Neural cell (in vitro differentiated cells): ENCODE results near the gene DUSP28. TPM values are rescaled to one million over a fixed set of nuclear protein-coding genes. Genes with fewer than 3 reads are reported as not detected.

ENCODE experiments used
- H2AFZ ChIP-seq: fragments of 200-600, 300-800 bp; sonication (generic), shearing (Covaris generic); 2 replicates; pipeline ENCODE4 v1.6.0; 2014; ENCODE audit warnings: low read depth, mild to moderate bottlenecking, antibody characterized with exemption, low read length, moderate library complexity
- H3F3A ChIP-seq: fragments of 200-600 bp; shearing (Covaris generic); 2 replicates; pipeline ENCODE4 v1.6.1; 2016; ENCODE audit warnings: mild to moderate bottlenecking, moderate library complexity, mixed read lengths, antibody characterized with exemption, low read length; ENCODE audit not compliant: insufficient read depth, poor library complexity, severe bottlenecking
- H3K27ac ChIP-seq: fragments of 200-600, 300-800 bp; sonication (generic), shearing (Covaris generic); 2 replicates; pipeline ENCODE4 v1.5.1; 2014; ENCODE audit warnings: mild to moderate bottlenecking, low read length, moderate library complexity
- H3K27me3 ChIP-seq: fragments of 300-800, 200-600 bp; sonication (generic), shearing (Covaris generic); 2 replicates; pipeline ENCODE4 v1.6.0; 2014; ENCODE audit warnings: mild to moderate bottlenecking, low read depth, low read length, moderate library complexity; ENCODE audit not compliant: insufficient read depth
- H3K36me3 ChIP-seq: fragments of 300-800, 200-600 bp; sonication (generic), shearing (Covaris generic); 2 replicates; pipeline ENCODE4 v1.5.1; 2014; ENCODE audit warnings: mild to moderate bottlenecking, antibody characterized with exemption, low read length, moderate library complexity; ENCODE audit not compliant: insufficient read depth
- H3K4me2 ChIP-seq: fragments of 300-800, 200-600 bp; sonication (generic), shearing (Covaris generic); 2 replicates; pipeline ENCODE4 v1.6.0; 2014; ENCODE audit warnings: mild to moderate bottlenecking, low read length
- H3K4me3 ChIP-seq: fragments of 300-800, 200-600 bp; sonication (generic), shearing (Covaris generic); 2 replicates; pipeline ENCODE4 v1.5.1; 2014; ENCODE audit warnings: mild to moderate bottlenecking, low read length, moderate library complexity
- H3K79me2 ChIP-seq: fragments of 200-600 bp; shearing (Covaris generic); replicated peaks from 2 replicates; pipeline ENCODE4 v1.6.0; 2014; ENCODE audit warnings: mild to moderate bottlenecking, low read length, moderate library complexity; ENCODE audit not compliant: insufficient read depth
- H3K9ac ChIP-seq: fragments of 300-800, 200-600 bp; sonication (generic), shearing (Covaris generic); 2 replicates; pipeline ENCODE4 v1.6.1; 2016; ENCODE audit warnings: mild to moderate bottlenecking, low read length, mixed read lengths
- H3K9me2 ChIP-seq: fragments of 200-600 bp; shearing (Covaris generic); 2 replicates; pipeline ENCODE4 v1.6.1; 2016; ENCODE audit warnings: mild to moderate bottlenecking, low read length, mixed read lengths; ENCODE audit not compliant: insufficient read depth
- H3K9me3 ChIP-seq: fragments of 200-600, 300-800 bp; sonication (generic), shearing (Covaris generic); 2 replicates; pipeline ENCODE4 v1.6.1; 2016; ENCODE audit warnings: mild to moderate bottlenecking, mixed run types, low read length, moderate library complexity, mixed read lengths
- H4K20me1 ChIP-seq: fragments of 200-600 bp; shearing (Covaris generic); 2 replicates; pipeline ENCODE4 v1.6.1; 2016; ENCODE audit warnings: mild to moderate bottlenecking, mixed run types; ENCODE audit not compliant: insufficient read depth
- CTCF ChIP-seq: fragments of 450-650 bp; IDR thresholded peaks from 2 replicates; pipeline ENCODE4 v1.5.1; 2014; ENCODE audit warnings: antibody characterized with exemption, mild to moderate bottlenecking, moderate library complexity; ENCODE audit not compliant: poor library complexity, severe bottlenecking
- EP300 ChIP-seq: fragments of 450-650 bp; conservative IDR thresholded peaks from 2 replicates; pipeline ENCODE4 v1.6.1; 2014; ENCODE audit warnings: antibody characterized with exemption, mild to moderate bottlenecking, moderate library complexity; ENCODE audit not compliant: poor library complexity, severe bottlenecking
- EZH2 ChIP-seq: fragments of 200-600, 300-800 bp; shearing (Covaris generic), sonication (generic); IDR thresholded peaks from 2 replicates; pipeline ENCODE4 v1.6.1; 2014; ENCODE audit warnings: antibody characterized with exemption, low read length, borderline replicate concordance, mild to moderate bottlenecking; ENCODE audit not compliant: insufficient read depth, poor library complexity, severe bottlenecking
- MXI1 ChIP-seq: fragments of 450-650 bp; conservative IDR thresholded peaks from 2 replicates; pipeline ENCODE4 v1.6.1; 2014; ENCODE audit warnings: antibody characterized with exemption, mild to moderate bottlenecking; ENCODE audit not compliant: poor library complexity, severe bottlenecking
- POLR2AphosphoS5 ChIP-seq: IDR thresholded peaks from 2 replicates; pipeline ENCODE4 v1.6.1; 2012
- RAD21 ChIP-seq: fragments of 450-650 bp; conservative IDR thresholded peaks from 2 replicates; pipeline ENCODE4 v1.6.1; 2014; ENCODE audit warnings: antibody characterized with exemption, mild to moderate bottlenecking, moderate library complexity
- REST ChIP-seq: IDR thresholded peaks from 2 replicates; pipeline ENCODE4 v1.6.1; 2012; ENCODE audit warnings: borderline replicate concordance
- SMC3 ChIP-seq: fragments of 450-650 bp; conservative IDR thresholded peaks from 2 replicates; pipeline ENCODE4 v1.6.1; 2014; ENCODE audit warnings: antibody characterized with exemption, mild to moderate bottlenecking, moderate library complexity; ENCODE audit not compliant: poor library complexity
- TAF1 ChIP-seq: IDR thresholded peaks from 2 replicates; pipeline ENCODE4 v1.6.1; 2012; ENCODE audit warnings: low read depth
- polyA plus RNA-seq: library from polyadenylated mRNA; depleted of rRNA; stranded (reverse); fragments of >200 nt; gene quantifications from 2 replicates; pipeline ENCODE4 v1.2.3, GENCODE V29; 2014

Gene DUSP28
- polyA plus RNA-seq, 1 donor from 2014 or later = 26.6 TPM

GRCh38 chr2:240574386-240575100, 14.4 kb downstream of the DUSP28 start:
- Histone ChIP-seq H3K9me2 (no peaks in the 10 kb centered on the region), H3K27ac (no peak overlapping the region), H3K9me3 (no peaks in the 10 kb centered on the region), H3F3A (no peaks in the 10 kb centered on the region), H3K4me3 (no peak overlapping the region), H2AFZ (no peak overlapping the region), H4K20me1 (no peaks in the 10 kb centered on the region), H3K27me3 (no peaks in the 10 kb centered on the region), H3K4me2 (no peak overlapping the region), H3K36me3 (no peaks in the 10 kb centered on the region), H3K9ac (no peak overlapping the region), H3K79me2 (peaks cover 6% of the 10 kb centered on the region)
- TF ChIP-seq MXI1 = no peak
- TF ChIP-seq EP300 = no peak
- no peak for TF ChIP-seq REST
- no peak for TF ChIP-seq RAD21
- TF ChIP-seq EZH2 = no peak
- TF ChIP-seq SMC3 = no peak
- TF ChIP-seq CTCF = no peak
- no peak for TF ChIP-seq TAF1
- no peak for TF ChIP-seq POLR2AphosphoS5

GRCh38 chr2:240575101-240575965, 15.2 kb downstream of the DUSP28 start:
- H3K36me3 ChIP-seq = no peaks in the 10 kb centered on the region
- no peak overlapping the region for H3K27ac ChIP-seq

More at GRCh38 chr2:240575101-240575965, 15.2 kb downstream of the DUSP28 start:
- no peak overlapping the region for H3K4me2 ChIP-seq
- H3K4me3 ChIP-seq = no peak overlapping the region
- H3K9me3 ChIP-seq = no peaks in the 10 kb centered on the region
- no peaks in the 10 kb centered on the region for H3F3A ChIP-seq
- no peaks in the 10 kb centered on the region for H4K20me1 ChIP-seq
- H2AFZ ChIP-seq = no peak overlapping the region
- no peaks in the 10 kb centered on the region for H3K27me3 ChIP-seq
- no peaks in the 10 kb centered on the region for H3K79me2 ChIP-seq
- H3K9ac ChIP-seq = no peak overlapping the region
- no peak for TF ChIP-seq RAD21
- TF ChIP-seq REST = no peak
- TF ChIP-seq SMC3 = no peak
- no peak for TF ChIP-seq POLR2AphosphoS5
- no peak for TF ChIP-seq TAF1
- no peak for TF ChIP-seq EP300
- TF ChIP-seq CTCF = no peak
- no peak for TF ChIP-seq EZH2
- no peak for TF ChIP-seq MXI1
- no peaks in the 10 kb centered on the region for H3K9me2 ChIP-seq
